Naive thymus-derived CD4-positive, alpha-beta T cell (primary cell): ENCODE results near the gene ACTN3. TPM values are rescaled to one million over a fixed set of nuclear protein-coding genes. Genes with fewer than 3 reads are reported as not detected.
A peak's percentile ranks its signal among the peaks of the same experiment; 100 is the strongest.

ENCODE experiments used
- ATAC-seq: fragments of 150-1000 bp; cut with Tn5 transposase; 2 replicates; pipeline ENCODE4 v1.10.0; 2021; ENCODE audit warnings: mild to moderate bottlenecking, moderate library complexity
- CTCF ChIA-PET: fragments of 350-600 bp; sonication (Branson Sonifier 250); formaldehyde crosslinking; loops from one replicate; lab custom pipeline; 2021; ENCODE audit warnings: antibody characterized with exemption; lab: Charles Lee
- POLR2A ChIA-PET: fragments of 350-600 bp; sonication (Branson Sonifier 250); formaldehyde crosslinking; loops from one replicate; lab custom pipeline; 2021; ENCODE audit warnings: antibody characterized with exemption, inconsistent platforms; lab: Charles Lee
- DNase-seq, 9 donors: peaks; one replicate each; pipeline versions ENCODE4 v3.0.0 to v3.0.0-alpha.2; 2020 to 2022; ENCODE audit warnings: mixed read lengths in 1 of 9
- H3K27ac ChIP-seq: one replicate; pipeline ENCODE4 v1.7.0; 2013; ENCODE audit warnings: mild to moderate bottlenecking, low read depth, low read length, moderate library complexity
- H3K27me3 ChIP-seq, 2 donors: one replicate each; pipeline ENCODE4 v1.7.0; 2013; ENCODE audit warnings: low read length in 2 of 2, mild to moderate bottlenecking in 2 of 2, moderate library complexity in 2 of 2; ENCODE audit not compliant: control insufficient read depth in 2 of 2, insufficient read depth in 2 of 2
- H3K36me3 ChIP-seq, 3 experiments: 1 replicate in 2 of 3; 2 replicates in 1 of 3; pipeline ENCODE4 v1.7.0; 2013; ENCODE audit warnings: low read length in 3 of 3, mild to moderate bottlenecking in 3 of 3, moderate library complexity in 1 of 3; ENCODE audit not compliant: insufficient read depth in 3 of 3, control insufficient read depth in 2 of 3
- H3K4me1 ChIP-seq, 2 donors: one replicate each; pipeline ENCODE4 v1.7.0; 2013; ENCODE audit warnings: low read length in 2 of 2, mild to moderate bottlenecking in 2 of 2, moderate library complexity in 1 of 2; ENCODE audit not compliant: control insufficient read depth in 2 of 2, insufficient read depth in 2 of 2
- H3K4me3 ChIP-seq: 2 replicates; pipeline ENCODE4 v1.7.0; 2013; ENCODE audit warnings: mild to moderate bottlenecking, low read length
- H3K9me3 ChIP-seq, 3 experiments: 1 replicate in 2 of 3; 2 replicates in 1 of 3; pipeline ENCODE4 v1.7.0; 2013; ENCODE audit warnings: low read length in 3 of 3; ENCODE audit not compliant: control insufficient read depth in 2 of 3
- H3K27ac Mint-ChIP-seq, 9 donors: one replicate each; pipeline ENCODE4 v1.8.0; 2020 to 2022; ENCODE audit warnings: mixed read lengths in 9 of 9, mild to moderate bottlenecking in 8 of 9, moderate library complexity in 5 of 9, inconsistent platforms in 2 of 9
- H3K27me3 Mint-ChIP-seq, 5 donors: one replicate each; pipeline ENCODE4 v1.8.0; 2021 to 2022; ENCODE audit warnings: mixed read lengths in 5 of 5, mild to moderate bottlenecking in 1 of 5
- H3K36me3 Mint-ChIP-seq, 5 donors: one replicate each; pipeline ENCODE4 v1.8.0; 2020 to 2022; ENCODE audit warnings: mixed read lengths in 5 of 5, mild to moderate bottlenecking in 3 of 5, inconsistent platforms in 1 of 5
- H3K4me1 Mint-ChIP-seq, 7 donors: one replicate each; pipeline ENCODE4 v1.8.0; 2020 to 2022; ENCODE audit warnings: mixed read lengths in 7 of 7, mild to moderate bottlenecking in 3 of 7, inconsistent platforms in 1 of 7
- H3K4me3 Mint-ChIP-seq, 10 donors: one replicate each; pipeline ENCODE4 v1.8.0; 2020 to 2022; ENCODE audit warnings: mild to moderate bottlenecking in 10 of 10, mixed read lengths in 10 of 10, moderate library complexity in 6 of 10, inconsistent platforms in 2 of 10
- H3K9me3 Mint-ChIP-seq, 11 donors: one replicate each; pipeline ENCODE4 v1.8.0; 2020 to 2022; ENCODE audit warnings: mixed read lengths in 11 of 11, mild to moderate bottlenecking in 4 of 11, inconsistent platforms in 1 of 11, moderate library complexity in 1 of 11
- intact Hi-C, 2 donors: fragments of 100-400 bp; cut with micrococcal nuclease; formaldehyde crosslinking; loops; one replicate each; pipeline ENCODE4 v1.15.1; 2023
- polyA plus RNA-seq, 2 donors: library from polyadenylated mRNA; unstranded; fragments of 300-500 nt; fragmentation: Illumina TruSeq; gene quantifications; one replicate each; pipeline ENCODE4 v1.2.3, GENCODE V29; 2021
- total RNA-seq, 6 experiments: library from RNA in 5 of 6; stranded (reverse) in 5 of 6; gene quantifications; 1 replicate in 5 of 6; 2 replicates in 1 of 6; pipeline ENCODE4 v1.2.3 and lab custom pipeline; 2021 to 2026

ACTN3 gene
- total RNA-seq (under 1 TPM in 1 of 5 experiments, not detected in 4; 0.32 TPM), polyA plus RNA-seq (not detected), total RNA-seq (lab: John Stamatoyannopoulos, UW) (0.40 reads per million)

GRCh38 chr11:66546368-66546965 is at the start of gene ACTN3:
Gene ACTN3 (plus strand): TSS chr11:66546903. CDS start chr11:66546938, 35 bp downstream.
- CTCF ChIA-PET = interaction anchor here (0.6 kb wide), 1 partner anchor 135 kb away, joined by 3 read pairs; no protein-coding TSS in a partner anchor
- H3K4me1 Mint-ChIP-seq = peaks cover 13 to 46% (median 33%) of the 10 kb centered on the region in 7 donors
- peaks cover 0 to 1% (median 0%) of the 10 kb centered on the region in 11 donors for H3K9me3 Mint-ChIP-seq
- peaks cover 0 to 20% (median 9%) of the 10 kb centered on the region in 3 experiments for H3K36me3 ChIP-seq
- peak within 1 kb of the TSS; percentile 20 to 91 (median 86) for H3K27ac Mint-ChIP-seq
- peaks cover 0 to 16% (median 0%) of the 10 kb centered on the region in 5 donors for H3K27me3 Mint-ChIP-seq
- H3K4me3 ChIP-seq = peak within 1 kb of the TSS; percentile 78
- H3K4me3 Mint-ChIP-seq = peak within 1 kb of the TSS; percentile 79 to 90 (median 86)
- H3K27me3 ChIP-seq = no peaks in the 10 kb centered on the region
- peaks cover 0 to 10% (median 3%) of the 10 kb centered on the region in 5 donors for H3K36me3 Mint-ChIP-seq
- H3K9me3 ChIP-seq = no peaks in the 10 kb centered on the region
- DNase-seq (no peak), ATAC-seq (no peak)
- peak within 1 kb of the TSS; percentile 90 for H3K27ac ChIP-seq
- intact Hi-C loops = loop anchor here (1.0 to 5.0 kb wide), 11 partner anchors 22 to 198 kb away; partner anchors contain the start of genes BBS1 (in 2 of the 2), DPP3 (in 2 of the 2), RBM14 (in 2 of the 2) and RBM4B (in 2 of the 2)
- POLR2A ChIA-PET = interaction anchor here (0.5 to 3.1 kb wide), 12 partner anchors 10 to 401 kb away, joined by 3 to 18 read pairs (median 5); partner anchors contain the start of genes CTSF, MRPL11, PELI3 and RBM14
- peaks cover 19 to 21% of the 10 kb centered on the region in 2 donors for H3K4me1 ChIP-seq

DNA sequence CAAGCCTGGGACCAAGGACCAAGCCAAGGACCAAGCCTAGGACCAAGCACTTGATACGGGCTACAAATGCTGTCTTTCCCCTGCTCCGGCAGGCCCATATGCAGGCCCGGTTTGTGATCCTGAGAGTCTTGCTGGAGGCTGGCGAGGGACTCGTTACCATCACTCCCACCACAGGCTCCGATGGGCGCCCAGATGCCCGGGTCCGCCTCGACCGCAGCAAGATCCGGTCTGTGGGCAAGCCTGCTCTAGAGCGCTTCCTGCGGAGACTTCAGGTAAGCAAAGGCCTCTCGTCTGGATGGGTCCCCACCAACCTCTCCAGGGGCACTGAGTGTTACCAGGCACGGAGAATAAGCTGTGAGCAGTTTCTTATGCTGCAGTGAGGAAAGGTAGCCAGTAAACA is 49.5 kb upstream of the ACTN3 start:
- DNase-seq (no peak), ATAC-seq (no peak)
- intact Hi-C loops = no loop called here
- H3K4me1 Mint-ChIP-seq = no peaks in the 10 kb centered on the region
- H3K27ac Mint-ChIP-seq = no peak overlapping the region
- no peaks in the 10 kb centered on the region for H3K27me3 ChIP-seq
- no peaks in the 10 kb centered on the region for H3K9me3 Mint-ChIP-seq
- H3K4me3 Mint-ChIP-seq = no peak overlapping the region
- CTCF ChIA-PET = no interaction called here
- H3K4me1 ChIP-seq = no peaks in the 10 kb centered on the region
- peaks cover 0 to 44% (median 0%) of the 10 kb centered on the region in 3 experiments for H3K36me3 ChIP-seq
- POLR2A ChIA-PET = no interaction called here
- no peaks in the 10 kb centered on the region for H3K9me3 ChIP-seq
- no peaks in the 10 kb centered on the region for H3K27me3 Mint-ChIP-seq
- no peak overlapping the region for H3K4me3 ChIP-seq
- H3K36me3 Mint-ChIP-seq = peaks cover 0 to 33% (median 8%) of the 10 kb centered on the region in 5 donors
- no peak overlapping the region for H3K27ac ChIP-seq

DNA sequence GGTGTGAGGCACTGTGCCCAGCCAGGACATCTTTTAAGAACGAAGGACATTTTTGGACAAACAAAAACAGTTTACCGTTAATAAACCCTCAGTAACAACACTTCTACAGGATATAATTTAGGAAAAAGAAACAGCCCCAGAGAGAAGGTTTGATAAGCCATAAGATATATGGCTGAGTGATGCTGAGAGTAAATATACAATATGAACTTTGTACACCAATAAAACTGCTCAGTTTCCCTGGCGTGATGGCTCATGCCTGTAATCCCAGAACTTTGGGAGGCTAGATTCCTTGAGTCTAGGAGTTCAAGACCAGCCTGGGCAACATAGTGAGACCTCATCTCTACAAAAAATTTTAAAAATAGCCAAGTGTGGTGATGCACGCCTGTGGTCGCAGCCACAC is 48.2 kb upstream of the ACTN3 start:
- no peak for ATAC-seq
- intact Hi-C loops = no loop called here
- Mint-ChIP-seq H3K27ac (no peak overlapping the region), H3K27me3 (no peaks in the 10 kb centered on the region), H3K9me3 (no peaks in the 10 kb centered on the region), H3K36me3 (peaks cover 0 to 28% (median 8%) of the 10 kb centered on the region in 5 donors), H3K4me1 (no peaks in the 10 kb centered on the region), H3K4me3 (no peak overlapping the region)
- POLR2A ChIA-PET = no interaction called here
- no peak overlapping the region for H3K27ac ChIP-seq
- no peaks in the 10 kb centered on the region for H3K27me3 ChIP-seq
- no peak overlapping the region for H3K4me3 ChIP-seq
- H3K4me1 ChIP-seq = no peaks in the 10 kb centered on the region
- CTCF ChIA-PET = no interaction called here
- no peaks in the 10 kb centered on the region for H3K9me3 ChIP-seq
- peaks cover 0 to 31% (median 0%) of the 10 kb centered on the region in 3 experiments for H3K36me3 ChIP-seq
- no peak for DNase-seq

DNA sequence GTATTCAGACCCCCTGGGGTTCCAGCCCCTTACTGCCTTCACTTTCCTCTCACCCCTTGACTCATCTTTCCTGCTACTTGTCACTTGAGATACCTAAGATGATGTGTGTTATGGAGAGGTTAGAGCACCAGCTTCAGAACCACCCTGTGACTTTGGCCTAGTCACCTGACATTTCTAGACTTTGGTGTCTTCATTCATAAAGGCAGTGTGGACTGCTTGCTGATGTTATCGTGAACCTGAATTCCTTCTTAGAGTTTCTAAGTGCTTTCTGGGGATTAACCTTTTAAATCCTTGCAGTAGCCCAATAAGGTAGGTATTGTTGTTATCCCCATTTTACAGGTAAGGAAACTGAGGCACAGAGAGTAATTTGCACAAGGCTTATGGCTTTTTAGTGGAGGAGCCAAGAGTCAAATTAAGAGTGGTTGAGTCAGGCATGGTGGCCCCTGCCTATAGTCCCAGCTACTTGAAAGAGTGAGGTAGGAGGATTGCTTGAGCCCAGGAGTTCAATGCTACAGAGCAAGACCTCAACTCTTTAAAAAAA is 41.4 kb upstream of the ACTN3 start:
- peaks cover 0 to 17% (median 0%) of the 10 kb centered on the region in 3 experiments for H3K36me3 ChIP-seq
- intact Hi-C loops = no loop called here
- no peaks in the 10 kb centered on the region for H3K27me3 ChIP-seq
- no peaks in the 10 kb centered on the region for H3K9me3 Mint-ChIP-seq
- DNase-seq = no peak
- POLR2A ChIA-PET = no interaction called here
- no peak overlapping the region for H3K27ac Mint-ChIP-seq
- no peaks in the 10 kb centered on the region for H3K9me3 ChIP-seq
- peaks cover 0 to 4% of the 10 kb centered on the region in 2 donors for H3K4me1 ChIP-seq
- CTCF ChIA-PET = no interaction called here
- peaks cover 0 to 8% (median 4%) of the 10 kb centered on the region in 7 donors for H3K4me1 Mint-ChIP-seq
- H3K4me3 Mint-ChIP-seq = no peak overlapping the region
- H3K36me3 Mint-ChIP-seq = peaks cover 0 to 22% (median 9%) of the 10 kb centered on the region in 5 donors
- H3K27ac ChIP-seq = no peak overlapping the region
- no peaks in the 10 kb centered on the region for H3K27me3 Mint-ChIP-seq
- no peak overlapping the region for H3K4me3 ChIP-seq
- no peak for ATAC-seq

GRCh38 chr11:66509131-66509561 is 37.6 kb upstream of the ACTN3 start:
- ATAC-seq (no peak), DNase-seq (no peak)
- Mint-ChIP-seq H3K36me3 (peaks cover 0 to 13% (median 8%) of the 10 kb centered on the region in 5 donors), H3K27me3 (no peaks in the 10 kb centered on the region), H3K9me3 (peaks cover 0 to 2% (median 0%) of the 10 kb centered on the region in 11 donors), H3K4me3 (peak overlapping the region in 2 of 10 donors; percentile 7 to 51), H3K4me1 (peaks cover 9 to 24% (median 18%) of the 10 kb centered on the region in 7 donors), H3K27ac (peak overlapping the region in 1 of 9 donors; percentile 27)
- H3K36me3 ChIP-seq = peaks cover 0 to 21% (median 0%) of the 10 kb centered on the region in 3 experiments
- no peak overlapping the region for H3K4me3 ChIP-seq
- H3K27ac ChIP-seq = no peak overlapping the region
- no peaks in the 10 kb centered on the region for H3K27me3 ChIP-seq
- intact Hi-C loops = no loop called here
- no peaks in the 10 kb centered on the region for H3K9me3 ChIP-seq
- peaks cover 6 to 10% of the 10 kb centered on the region in 2 donors for H3K4me1 ChIP-seq
- POLR2A ChIA-PET = interaction anchor here (1.4 to 1.7 kb wide), 2 partner anchors 43 to 130 kb away, joined by 3 to 5 read pairs; partner anchors contain the start of genes PELI3 and RBM4
- CTCF ChIA-PET = no interaction called here

- Histone ChIP-seq H3K4me3 (peak within 1 kb of the TSS; percentile 89), H3K27me3 (no peaks in the 10 kb centered on the region), H3K36me3 (peaks cover 0 to 21% (median 0%) of the 10 kb centered on the region in 3 experiments), H3K27ac (peak within 1 kb of the TSS; percentile 65), H3K9me3 (no peaks in the 10 kb centered on the region), H3K4me1 (peaks cover 6 to 10% of the 10 kb centered on the region in 2 donors)
- POLR2A ChIA-PET = interaction anchor here (0.6 to 1.7 kb wide), 6 partner anchors 9 to 1150 kb away, joined by 3 to 8 read pairs (median 4); partner anchors contain the start of genes DPP3, RBM4 and RBM4B
- peak within 1 kb of the TSS; percentile 86 to 95 (median 90) for H3K4me3 Mint-ChIP-seq
- H3K27me3 Mint-ChIP-seq = no peaks in the 10 kb centered on the region
- H3K27ac Mint-ChIP-seq = peak within 1 kb of the TSS; percentile 36 to 77 (median 67)
- H3K4me1 Mint-ChIP-seq = peaks cover 9 to 24% (median 18%) of the 10 kb centered on the region in 7 donors
- peaks cover 0 to 7% (median 5%) of the 10 kb centered on the region in 5 donors for H3K36me3 Mint-ChIP-seq
- peaks cover 0 to 2% (median 0%) of the 10 kb centered on the region in 11 donors for H3K9me3 Mint-ChIP-seq
- CTCF ChIA-PET = interaction anchor here (0.6 kb wide), 1 partner anchor 168 kb away, joined by 3 read pairs; no protein-coding TSS in a partner anchor
- intact Hi-C loops = loop anchor here (1.0 to 2.0 kb wide), 5 partner anchors 30 to 128 kb away; partner anchors contain the start of genes ACTN3 (in 2 of the 2), ZDHHC24 (in 2 of the 2), DPP3 (in 1 of the 2) and MRPL11 (in 1 of the 2)
- DNase-seq (peak; percentile 64 to 85 (median 78)), ATAC-seq (peak; percentile 98)
Observed at GRCh38 chr11:66510271-66510989, 36.3 kb upstream of the ACTN3 start, which contains the start of gene BBS1. Gene BBS1 (plus strand): TSS chr11:66510635. CDS start chr11:66510660, 25 bp downstream.
